Measurements from ENCODE around the gene PDZD4.

PDZD4 gene

GRCh38 chrX:153829799-153830639, at the start of gene PDZD4:
Gene PDZD4, minus strand, starts transcription at chrX:153830544. Its CDS starts 246 bp downstream, at chrX:153830298.
- TF ChIP-seq CTCF (IDR thresholded peaks at IDR 0.05; ENCODE audit: insufficient read depth, low read depth, low read length, missing control alignments) = no peak
- H3K4me3 ChIP-seq (ENCODE audit: low read depth, low read length) = no peak within 1 kb of the TSS
- DNase-seq (ENCODE audit: low read depth) = no peak

- DNase-seq (ENCODE audit: low read depth) = no peak
- no peak overlapping the region for H3K4me3 ChIP-seq (ENCODE audit: low read depth, low read length)
- no peak for TF ChIP-seq CTCF (IDR thresholded peaks at IDR 0.05; ENCODE audit: insufficient read depth, low read depth, low read length, missing control alignments)
These were observed 49.5 kb upstream of the PDZD4 start for GRCh38 chrX:153879741-153880439.

- no peak for TF ChIP-seq CTCF (IDR thresholded peaks at IDR 0.05; ENCODE audit: insufficient read depth, low read depth, low read length, missing control alignments)
- no peak for DNase-seq (ENCODE audit: low read depth)
- no peak overlapping the region for H3K4me3 ChIP-seq (ENCODE audit: low read depth, low read length)
These were observed 48.8 kb upstream of the PDZD4 start for GRCh38 chrX:153878969-153879653.

- TF ChIP-seq CTCF (IDR thresholded peaks at IDR 0.05; ENCODE audit: insufficient read depth, low read depth, low read length, missing control alignments) = no peak
- DNase-seq (ENCODE audit: low read depth) = no peak
- H3K4me3 ChIP-seq (ENCODE audit: low read depth, low read length) = no peak overlapping the region
These were observed 48.0 kb upstream of the PDZD4 start for GRCh38 chrX:153878345-153878744.

GRCh38 chrX:153877571-153878261, 47.4 kb upstream of the PDZD4 start:
- H3K4me3 ChIP-seq (ENCODE audit: low read depth, low read length) = no peak overlapping the region
- DNase-seq (ENCODE audit: low read depth) = no peak
- TF ChIP-seq CTCF (IDR thresholded peaks at IDR 0.05; ENCODE audit: insufficient read depth, low read depth, low read length, missing control alignments) = no peak

GRCh38 chrX:153876112-153876491, 45.8 kb upstream of the PDZD4 start:
- no peak for TF ChIP-seq CTCF (IDR thresholded peaks at IDR 0.05; ENCODE audit: insufficient read depth, low read depth, low read length, missing control alignments)
- H3K4me3 ChIP-seq (ENCODE audit: low read depth, low read length) = no peak overlapping the region
- DNase-seq (ENCODE audit: low read depth) = no peak
